HCT116 (cell line): Measurements from ENCODE around the gene KMT2D.

Experiments used
- CEBPB ChIP-seq: IDR thresholded peaks from 2 replicates; pipeline ENCODE4 v1.6.1; 2012; ENCODE audit warnings: low read depth
- POLR2AphosphoS5 ChIP-seq: IDR thresholded peaks from 2 replicates; pipeline ENCODE4 v1.6.1; 2011; ENCODE audit warnings: mild to moderate bottlenecking, low read depth, low read length, moderate library complexity
- TF ChIP-seq, protein P1 (sequence below), 3 experiments: fragments of 200-600 bp in 1 of 3; sonication (generic) in 1 of 3; IDR thresholded peaks in 2 of 3; conservative IDR thresholded peaks in 1 of 3; 2 replicates each; pipeline ENCODE4 v1.5.1; 2012 to 2017; ENCODE audit warnings: low read depth in 2 of 3, low read length in 2 of 3, antibody characterized with exemption in 1 of 3, borderline replicate concordance in 1 of 3, control low read depth in 1 of 3, mild to moderate bottlenecking in 1 of 3, mixed read lengths in 1 of 3, mixed run types in 1 of 3, moderate library complexity in 1 of 3; ENCODE audit not compliant: insufficient read depth in 1 of 3

GRCh38 chr12:49052451-49053208, 8.0 kb downstream of the KMT2D start:
- no peak for TF ChIP-seq CEBPB
- TF ChIP-seq POLR2AphosphoS5: no peak
- TF ChIP-seq, protein P1, sequence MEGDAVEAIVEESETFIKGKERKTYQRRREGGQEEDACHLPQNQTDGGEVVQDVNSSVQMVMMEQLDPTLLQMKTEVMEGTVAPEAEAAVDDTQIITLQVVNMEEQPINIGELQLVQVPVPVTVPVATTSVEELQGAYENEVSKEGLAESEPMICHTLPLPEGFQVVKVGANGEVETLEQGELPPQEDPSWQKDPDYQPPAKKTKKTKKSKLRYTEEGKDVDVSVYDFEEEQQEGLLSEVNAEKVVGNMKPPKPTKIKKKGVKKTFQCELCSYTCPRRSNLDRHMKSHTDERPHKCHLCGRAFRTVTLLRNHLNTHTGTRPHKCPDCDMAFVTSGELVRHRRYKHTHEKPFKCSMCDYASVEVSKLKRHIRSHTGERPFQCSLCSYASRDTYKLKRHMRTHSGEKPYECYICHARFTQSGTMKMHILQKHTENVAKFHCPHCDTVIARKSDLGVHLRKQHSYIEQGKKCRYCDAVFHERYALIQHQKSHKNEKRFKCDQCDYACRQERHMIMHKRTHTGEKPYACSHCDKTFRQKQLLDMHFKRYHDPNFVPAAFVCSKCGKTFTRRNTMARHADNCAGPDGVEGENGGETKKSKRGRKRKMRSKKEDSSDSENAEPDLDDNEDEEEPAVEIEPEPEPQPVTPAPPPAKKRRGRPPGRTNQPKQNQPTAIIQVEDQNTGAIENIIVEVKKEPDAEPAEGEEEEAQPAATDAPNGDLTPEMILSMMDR (IDR thresholded peaks at IDR 0.05 in 2 of 3, conservative IDR thresholded peaks at IDR 0.05 in 1 of 3; ENCODE audit: borderline replicate concordance in 1 of 3, insufficient read depth in 1 of 3, low read depth in 2 of 3, low read length in 2 of 3): no peak
